ENCODE measurements around the gene GRID2.
"Not testable (repeated sequence)": the region's sequence is repeated elsewhere in the genome, so short reads cannot be mapped to it uniquely, and the experiment has no call there.

DNA sequence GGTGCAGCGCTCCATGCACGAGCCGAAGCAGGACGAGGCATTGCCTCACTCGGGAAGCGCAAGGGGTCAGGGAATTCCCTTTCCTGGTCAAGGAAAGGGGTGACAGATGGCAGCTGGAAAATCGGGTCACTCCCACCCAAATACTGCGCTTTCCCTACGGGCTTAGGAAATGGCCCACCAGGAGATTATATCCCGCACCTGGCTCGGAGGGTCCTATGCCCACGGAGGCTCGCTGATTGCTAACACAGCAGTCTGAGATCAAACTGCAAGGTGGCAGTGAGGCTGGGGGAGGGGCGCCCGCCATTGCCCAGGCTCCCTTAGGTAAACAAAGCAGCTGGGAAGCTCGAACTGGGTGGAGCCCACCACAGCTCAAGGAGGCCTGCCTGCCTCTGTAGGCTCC lies 1373.2 kb downstream of the GRID2 start:
- not testable (repeated sequence) for TF ChIP-seq CTCF, POLR2A (IDR thresholded peaks at IDR 0.05)
